GM19463 (cell line): Measurements from ENCODE around the gene PLCZ1.
"Not testable (repeated sequence)": the region's sequence is repeated elsewhere in the genome, so short reads cannot be mapped to it uniquely, and the experiment has no call there.

Experiments
- ATAC-seq: cut with Tn5 transposase; IDR thresholded peaks from one replicate; pipeline ENCODE4 v1.9.1; 2021; ENCODE audit warnings: mild to moderate bottlenecking, moderate library complexity; ENCODE audit not compliant: unreplicated experiment

PLCZ1 gene

GRCh38 chr12:18737819-18738218, at the start of gene PLCZ1, which contains the start of gene CAPZA3:
TSS of gene PLCZ1 (minus strand) at chr12:18738012. CDS start at chr12:18737371, 641 bp downstream.
TSS of gene CAPZA3 (plus strand) at chr12:18738119. CDS start at chr12:18738269, 150 bp downstream.
- ATAC-seq: no peak

GRCh38 chr12:18785465-18785864, 47.7 kb upstream of the PLCZ1 start:
- ATAC-seq: not testable (repeated sequence)

GRCh38 chr12:18782827-18783226, 45.0 kb upstream of the PLCZ1 start:
- ATAC-seq: no peak

GRCh38 chr12:18766479-18766878, 28.7 kb upstream of the PLCZ1 start:
- ATAC-seq: not testable (repeated sequence)

GRCh38 chr12:18755341-18755740, 17.5 kb upstream of the PLCZ1 start:
- ATAC-seq: no peak

GRCh38 chr12:18754124-18754707, 16.4 kb upstream of the PLCZ1 start:
- ATAC-seq: no peak

GRCh38 chr12:18753481-18754123, 15.8 kb upstream of the PLCZ1 start:
- ATAC-seq: no peak

GRCh38 chr12:18752947-18753346, 15.1 kb upstream of the PLCZ1 start:
- ATAC-seq: no peak

- no peak for ATAC-seq
Observed at GRCh38 chr12:18752280-18752920, 14.6 kb upstream of the PLCZ1 start.

GRCh38 chr12:18751866-18752265, 14.1 kb upstream of the PLCZ1 start:
- no peak for ATAC-seq

- ATAC-seq: no peak
Observed at GRCh38 chr12:18750085-18750484, 12.3 kb upstream of the PLCZ1 start.

- ATAC-seq: no peak
Observed at GRCh38 chr12:18749386-18749957, 11.7 kb upstream of the PLCZ1 start.

GRCh38 chr12:18747895-18748294, 10.1 kb upstream of the PLCZ1 start:
- ATAC-seq: no peak

GRCh38 chr12:18731156-18731555, 6.7 kb downstream of the PLCZ1 start:
- no peak for ATAC-seq

- ATAC-seq: no peak
Observed at GRCh38 chr12:18723752-18724151, 14.1 kb downstream of the PLCZ1 start.

- no peak for ATAC-seq
Observed at GRCh38 chr12:18721452-18721851, 16.4 kb downstream of the PLCZ1 start.

GRCh38 chr12:18720690-18721089, 17.1 kb downstream of the PLCZ1 start:
- no peak for ATAC-seq

- ATAC-seq: no peak
Observed at GRCh38 chr12:18719922-18720510, 17.8 kb downstream of the PLCZ1 start.

- no peak for ATAC-seq
Observed at GRCh38 chr12:18718462-18718861, 19.4 kb downstream of the PLCZ1 start.

GRCh38 chr12:18716236-18716635, 21.6 kb downstream of the PLCZ1 start:
- no peak for ATAC-seq

GRCh38 chr12:18706798-18707197, 31.0 kb downstream of the PLCZ1 start:
- no peak for ATAC-seq
